HG03135 (cell line): ENCODE data around the gene KLK13.

Experiments
- ATAC-seq: cut with Tn5 transposase; IDR thresholded peaks from one replicate; pipeline ENCODE4 v1.9.1; 2021; ENCODE audit warnings: mild to moderate bottlenecking, moderate library complexity; ENCODE audit not compliant: unreplicated experiment

The KLK13 gene

DNA sequence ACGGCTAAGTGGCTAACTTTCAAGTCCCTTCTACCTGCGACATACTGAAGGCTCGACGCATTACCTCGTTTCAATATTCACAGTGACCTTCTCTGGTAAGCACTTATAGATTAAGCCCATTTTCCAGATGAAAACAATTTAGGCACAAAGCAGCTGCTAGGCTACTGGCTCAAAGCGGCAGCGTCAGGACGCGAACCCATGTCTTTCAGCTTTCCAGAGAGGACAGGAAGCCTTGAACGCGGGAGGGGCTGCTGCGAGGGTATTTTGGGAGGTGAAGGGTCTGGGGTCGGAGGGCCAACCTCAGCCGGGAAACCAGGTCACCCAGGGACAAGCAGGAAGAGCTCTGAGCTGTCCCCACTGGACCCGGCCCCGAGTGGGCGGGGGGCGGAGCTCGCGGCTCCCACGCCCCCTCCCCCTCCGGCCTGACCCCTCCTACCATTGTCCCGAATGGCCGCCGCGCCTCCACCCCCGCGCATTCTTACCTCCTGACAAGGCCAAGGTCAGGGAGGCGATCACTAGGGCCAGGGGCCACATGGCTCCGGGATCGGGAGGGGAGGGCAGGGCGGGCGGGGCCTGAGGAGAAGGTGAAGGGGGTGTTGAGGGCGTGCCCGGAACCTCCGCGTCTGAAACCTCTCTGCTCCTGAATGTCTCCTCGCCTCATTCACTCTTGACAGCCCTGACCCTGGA, at the start of gene KLK13:
Gene KLK13, minus strand, starts transcription at position 559 of the 687 bp plus-strand sequence. Its CDS starts 25 bp downstream, at position 534.
- no peak for ATAC-seq

DNA sequence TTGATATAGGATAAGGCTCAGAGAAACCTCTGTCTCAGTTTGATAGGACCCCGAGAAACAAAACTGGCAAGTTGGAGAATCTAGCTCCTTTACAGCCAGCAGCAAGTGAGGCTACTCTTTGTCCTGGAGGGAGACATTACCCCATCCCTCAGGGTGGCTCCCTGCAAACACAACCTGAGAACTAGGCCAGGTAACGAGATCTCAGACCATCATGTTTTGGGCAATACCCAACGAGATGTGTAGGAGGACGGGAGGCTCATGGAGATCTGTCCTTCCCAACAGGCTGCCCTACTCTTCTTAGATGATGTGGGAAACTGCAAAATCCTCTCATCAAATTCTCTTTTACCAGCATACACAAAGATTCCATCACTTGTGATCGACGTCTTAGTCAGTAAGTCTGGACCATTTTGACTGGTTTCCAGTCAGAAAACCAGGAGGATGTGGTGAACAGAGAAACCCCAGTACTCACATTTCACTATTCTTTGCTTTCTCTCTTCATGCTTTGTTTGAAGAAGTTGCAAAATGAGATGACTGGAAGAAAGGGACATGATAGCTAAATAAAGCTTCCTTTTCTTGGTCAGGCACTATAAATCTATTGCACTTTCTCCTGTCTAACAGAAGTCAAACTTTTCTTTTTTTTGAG, 49.3 kb upstream of the KLK13 start:
- ATAC-seq, result no peak

DNA sequence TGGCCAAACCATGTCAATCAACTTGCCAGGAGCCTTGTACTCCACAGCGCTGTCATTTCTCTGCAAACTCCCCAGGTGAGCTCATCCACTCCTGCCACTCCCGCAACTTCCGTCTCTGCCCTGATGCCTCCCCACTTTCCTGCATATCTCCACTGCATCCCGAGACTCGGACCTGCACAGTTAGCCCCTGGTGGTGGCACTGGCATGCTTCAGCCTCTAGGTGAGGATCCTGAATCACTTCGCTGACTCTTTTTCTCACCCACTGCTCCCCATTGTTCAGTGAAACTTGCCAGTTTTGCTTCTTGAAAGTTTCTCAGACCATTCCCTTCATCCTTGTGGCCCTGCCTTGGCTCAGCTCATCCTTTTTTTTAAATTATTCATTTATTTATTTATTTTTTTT, 46.7 kb upstream of the KLK13 start:
- ATAC-seq, result no peak

GRCh38 chr19:51110666-51110971, 45.7 kb upstream of the KLK13 start:
- no peak for ATAC-seq

DNA sequence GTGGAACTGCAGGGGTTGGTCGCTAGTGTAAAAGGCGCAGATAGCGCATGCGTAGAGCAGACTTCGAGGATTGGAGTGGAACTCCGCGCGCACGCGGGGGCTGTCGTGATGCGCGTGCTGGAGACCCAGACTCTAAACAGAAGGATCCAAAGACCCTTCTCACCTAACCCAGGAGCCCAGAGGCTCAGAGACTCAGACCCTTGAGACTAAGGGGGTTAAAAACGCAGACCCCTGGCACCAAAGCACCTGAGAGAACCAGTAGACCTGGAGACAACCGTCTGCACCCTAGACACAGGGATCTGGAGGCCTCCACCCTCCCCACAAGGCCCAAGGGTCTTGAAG, 43.9 kb upstream of the KLK13 start:
- ATAC-seq, result peak; percentile 22

GRCh38 chr19:51108066-51108804, 43.3 kb upstream of the KLK13 start, which contains the start of gene CTU1:
TSS of gene CTU1 (minus strand) at chr19:51108409. CDS start at chr19:51104569, 3,840 bp downstream.
- peak; percentile 94 for ATAC-seq

GRCh38 chr19:51107406-51108065, 42.6 kb upstream of the KLK13 start:
- ATAC-seq, result peak; percentile 13

- no peak for ATAC-seq
Measured at GRCh38 chr19:51103926-51104341, 39.0 kb upstream of the KLK13 start.

GRCh38 chr19:51102991-51103390, 38.1 kb upstream of the KLK13 start:
- ATAC-seq, result no peak

GRCh38 chr19:51101171-51101865, 36.4 kb upstream of the KLK13 start:
- no peak for ATAC-seq

GRCh38 chr19:51100601-51101000, 35.7 kb upstream of the KLK13 start:
- ATAC-seq, result no peak

GRCh38 chr19:51099047-51099382, 34.1 kb upstream of the KLK13 start:
- ATAC-seq, result no peak

- no peak for ATAC-seq
Measured at GRCh38 chr19:51098365-51099046, 33.6 kb upstream of the KLK13 start.

DNA sequence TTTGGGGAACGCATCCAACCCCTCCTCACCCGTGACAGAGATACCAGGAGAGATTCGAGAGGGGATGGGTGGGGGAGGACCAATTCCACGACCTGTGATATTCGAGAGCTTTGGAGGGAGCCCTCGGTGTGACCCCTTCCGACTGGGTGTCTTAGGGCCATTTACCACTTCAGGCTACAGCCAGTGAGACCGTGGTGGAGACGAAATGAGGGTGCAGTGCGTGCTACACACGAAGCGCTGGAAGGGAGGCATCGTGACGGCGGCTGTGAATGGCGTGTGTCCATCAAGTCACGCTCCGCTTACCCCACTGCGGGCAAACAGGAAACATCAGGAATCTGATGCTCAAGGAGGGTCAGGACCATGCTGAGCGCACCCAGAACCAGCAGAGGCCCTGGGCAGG, 32.9 kb upstream of the KLK13 start:
- no peak for ATAC-seq

DNA sequence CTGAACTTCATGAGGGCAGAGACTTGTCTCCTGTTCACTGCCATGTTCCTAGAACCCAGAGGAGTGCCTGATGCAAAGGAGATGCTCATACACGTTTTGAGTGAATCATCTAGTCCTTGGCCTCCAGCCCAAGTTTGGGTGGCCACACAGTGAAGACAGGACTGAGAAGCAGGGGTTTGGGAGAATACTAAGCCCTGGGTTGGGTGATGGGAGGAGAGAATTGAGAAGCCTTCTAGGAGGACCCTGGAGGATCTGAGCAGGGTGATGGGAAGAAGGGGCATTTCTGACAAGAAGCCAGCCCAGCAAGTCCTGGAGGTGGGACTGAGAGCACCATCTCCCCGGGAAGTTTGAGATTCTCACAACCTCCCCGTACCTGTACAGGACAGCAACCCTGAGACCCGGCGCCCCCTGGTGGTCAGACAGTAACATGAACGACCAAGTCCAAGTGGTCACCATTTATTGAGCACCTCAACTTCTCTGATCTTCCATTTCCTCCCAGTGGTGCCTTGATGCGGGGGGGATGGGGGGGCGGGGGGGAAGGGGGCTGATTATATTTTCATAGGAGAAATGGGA, 32.4 kb upstream of the KLK13 start:
- no peak for ATAC-seq

DNA sequence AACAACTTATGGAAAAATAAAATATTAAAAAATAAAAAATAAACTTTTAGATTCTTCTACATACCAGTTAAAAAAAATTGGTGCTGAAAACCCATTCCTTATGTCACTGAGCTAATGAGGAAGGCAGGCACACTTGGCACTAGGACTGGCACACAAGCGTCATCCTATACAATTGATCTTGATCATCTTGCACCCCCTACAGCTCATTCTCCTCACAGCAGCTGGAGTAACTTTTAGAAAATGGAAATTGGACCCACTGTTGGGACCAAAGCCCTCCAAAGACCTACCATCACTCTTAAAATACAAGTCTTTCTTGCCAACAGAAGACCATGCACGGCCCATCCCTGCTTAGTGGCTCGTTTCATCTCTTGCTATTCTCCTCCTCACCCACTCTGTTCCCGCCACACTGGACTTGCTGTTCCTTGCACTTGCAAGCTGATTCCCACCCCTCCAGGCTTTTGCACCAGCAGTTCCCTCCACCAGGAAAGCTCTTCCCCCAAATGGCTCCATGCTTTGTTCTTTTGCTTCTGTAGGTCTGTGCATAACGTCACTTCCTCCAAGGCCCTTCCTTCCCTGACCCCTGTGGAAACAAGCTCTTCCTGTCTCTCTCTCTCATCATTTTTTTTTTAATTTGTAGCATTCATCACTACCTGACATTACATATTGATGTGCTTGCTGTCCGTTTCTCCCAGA, 31.7 kb upstream of the KLK13 start:
- no peak for ATAC-seq

DNA sequence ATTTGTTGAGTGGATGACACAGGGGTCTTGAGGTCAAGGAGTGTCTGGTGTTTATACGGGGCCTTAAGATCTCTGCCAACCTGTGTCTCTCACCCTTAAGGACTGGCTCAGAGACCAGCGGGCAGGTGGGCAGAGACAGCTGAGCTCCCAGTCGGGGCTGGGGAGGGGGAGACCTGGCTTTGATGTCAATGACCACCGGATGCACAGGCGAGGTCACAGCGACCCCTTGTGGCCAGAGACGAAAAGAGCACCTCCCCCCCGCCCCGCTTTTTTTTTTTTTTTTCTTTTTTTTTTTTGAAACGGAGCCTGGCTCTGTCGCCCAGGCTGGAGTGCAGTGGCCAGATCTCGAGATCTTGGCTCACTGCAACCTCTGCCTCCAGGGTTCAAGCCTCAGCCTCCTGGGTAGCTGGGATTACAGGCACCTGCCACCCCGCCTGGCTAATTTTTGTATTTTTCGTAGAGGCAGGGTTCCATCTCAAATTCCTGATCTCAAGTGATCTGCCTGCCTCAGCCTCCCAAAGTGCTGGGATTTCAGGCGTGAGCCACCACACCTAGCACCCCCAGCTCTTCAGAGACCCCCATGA, 29.9 kb upstream of the KLK13 start:
- no peak for ATAC-seq

DNA sequence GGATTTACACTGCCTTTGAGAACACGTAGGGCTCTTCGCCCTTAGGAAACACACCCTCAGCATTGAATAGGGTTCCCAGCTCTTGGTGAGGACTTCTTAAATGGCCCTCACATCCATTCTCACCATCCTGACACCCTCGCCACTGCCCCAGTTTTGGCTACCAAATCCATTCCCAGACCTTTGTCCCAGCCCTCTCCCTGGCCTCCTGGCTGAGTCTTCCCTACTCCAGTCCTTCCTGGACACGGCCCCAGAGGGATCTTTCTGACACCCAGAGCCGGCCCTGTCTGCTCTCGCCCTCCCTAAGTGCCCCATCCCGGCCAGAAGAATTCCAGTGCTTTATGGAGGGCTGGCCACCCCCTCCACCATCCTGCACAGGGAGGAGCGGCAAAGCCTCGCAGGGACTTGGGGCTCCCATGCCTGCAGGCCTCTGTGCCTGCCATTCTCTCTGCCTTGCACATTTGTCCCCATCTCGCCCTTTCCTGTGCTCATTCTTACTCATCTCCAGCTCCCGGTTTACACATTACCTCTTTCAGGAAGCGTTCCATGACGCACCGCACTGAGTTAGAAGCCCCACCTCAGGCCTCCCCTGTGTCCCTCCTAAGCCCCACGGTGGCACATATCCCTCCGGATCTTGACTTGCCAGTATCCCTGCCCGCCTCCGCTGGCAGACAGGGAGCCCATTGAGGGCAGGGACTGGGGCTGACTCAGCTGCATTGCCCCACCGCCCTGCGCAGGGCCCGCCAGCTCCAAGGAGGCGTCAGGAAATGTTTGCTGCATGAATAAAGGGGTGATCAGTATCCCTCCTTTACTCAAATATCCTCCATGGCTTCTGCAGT, 28.8 kb upstream of the KLK13 start:
- ATAC-seq, result no peak
